ENCODE data around the gene SNTG2. TPM values are rescaled to one million over a fixed set of nuclear protein-coding genes. Genes with fewer than 3 reads are reported as not detected.

SNTG2 gene
- total and polyA plus RNA-seq, 10 of the 15 experiments (the other 5 are each of a cell fraction or from before 2014, with no cell fraction given): not detected

GRCh38 chr2:924701-925100, 25.9 kb upstream of the SNTG2 start (continued):
- no peak for TF ChIP-seq ZBTB11 (CRISPR knock-in tag; IDR thresholded peaks at IDR 0.05)
- no peak for TF ChIP-seq STAT3 (IDR thresholded peaks at IDR 0.05; ENCODE audit: low read depth, low read length)
- TF ChIP-seq USF1 (IDR thresholded peaks at IDR 0.05; ENCODE audit: borderline replicate concordance, extremely low read length, insufficient read depth, low read depth, low read length): no peak
- no peak for TF ChIP-seq HDGF (IDR thresholded peaks at IDR 0.05)
- TF ChIP-seq WRNIP1 (IDR thresholded peaks at IDR 0.05; ENCODE audit: borderline replicate concordance, low read depth, low read length): no peak
- no peak for TF ChIP-seq ETV6 (conservative IDR thresholded peaks at IDR 0.05 in 1 of 2, IDR thresholded peaks at IDR 0.05 in 1 of 2; ENCODE audit: borderline replicate concordance in 1 of 2, low read depth in 1 of 2)
- TF ChIP-seq MYC (IDR thresholded peaks at IDR 0.05; ENCODE audit: insufficient read depth, insufficient read length, insufficient replicate concordance, low read length, severe bottlenecking): no peak
- no peak for TF ChIP-seq CBFB (IDR thresholded peaks at IDR 0.05; ENCODE audit: low read depth)
- TF ChIP-seq NFXL1 (IDR thresholded peaks at IDR 0.05; ENCODE audit: borderline replicate concordance): no peak
- no peak for TF ChIP-seq RBBP5 (conservative IDR thresholded peaks at IDR 0.05)
